DOHH2 (cell line): ENCODE data around the gene KIF23.

Experiments
- EZH2phosphoT487 ChIP-seq: fragments of 200-600 bp; sonication (generic); IDR thresholded peaks from 2 replicates; pipeline ENCODE4 v1.6.1; 2017; ENCODE audit warnings: borderline replicate concordance, mild to moderate bottlenecking, antibody characterized with exemption, low read length, moderate library complexity, mixed read lengths
- TF ChIP-seq, protein P1 (sequence below): fragments of 200-600 bp; sonication (generic); IDR thresholded peaks from one replicate; pipeline ENCODE4 v1.5.1; 2014; ENCODE audit warnings: antibody characterized with exemption, mild to moderate bottlenecking, low read depth, low read length; ENCODE audit not compliant: poor library complexity, severe bottlenecking

DNA sequence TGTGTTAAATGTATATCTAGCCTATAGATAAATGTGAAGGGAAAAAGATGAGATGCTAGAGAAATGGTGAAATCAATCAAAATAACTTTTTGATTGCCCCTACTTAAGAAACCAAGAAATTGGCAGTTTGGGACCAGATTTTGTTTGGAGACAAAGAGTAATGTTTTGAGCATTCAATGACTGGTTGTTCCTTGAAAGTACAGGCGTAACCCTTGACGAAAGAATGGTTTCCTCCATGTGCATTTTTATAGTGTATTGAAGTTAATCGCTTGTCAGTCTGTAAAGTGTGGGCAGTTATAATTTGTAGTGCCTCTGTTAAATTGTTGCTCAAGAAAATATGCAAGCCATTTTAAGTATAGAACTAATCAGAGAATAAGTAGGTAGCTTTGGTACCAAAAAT is 1.2 kb downstream of the KIF23 start:
- TF ChIP-seq, protein P1, sequence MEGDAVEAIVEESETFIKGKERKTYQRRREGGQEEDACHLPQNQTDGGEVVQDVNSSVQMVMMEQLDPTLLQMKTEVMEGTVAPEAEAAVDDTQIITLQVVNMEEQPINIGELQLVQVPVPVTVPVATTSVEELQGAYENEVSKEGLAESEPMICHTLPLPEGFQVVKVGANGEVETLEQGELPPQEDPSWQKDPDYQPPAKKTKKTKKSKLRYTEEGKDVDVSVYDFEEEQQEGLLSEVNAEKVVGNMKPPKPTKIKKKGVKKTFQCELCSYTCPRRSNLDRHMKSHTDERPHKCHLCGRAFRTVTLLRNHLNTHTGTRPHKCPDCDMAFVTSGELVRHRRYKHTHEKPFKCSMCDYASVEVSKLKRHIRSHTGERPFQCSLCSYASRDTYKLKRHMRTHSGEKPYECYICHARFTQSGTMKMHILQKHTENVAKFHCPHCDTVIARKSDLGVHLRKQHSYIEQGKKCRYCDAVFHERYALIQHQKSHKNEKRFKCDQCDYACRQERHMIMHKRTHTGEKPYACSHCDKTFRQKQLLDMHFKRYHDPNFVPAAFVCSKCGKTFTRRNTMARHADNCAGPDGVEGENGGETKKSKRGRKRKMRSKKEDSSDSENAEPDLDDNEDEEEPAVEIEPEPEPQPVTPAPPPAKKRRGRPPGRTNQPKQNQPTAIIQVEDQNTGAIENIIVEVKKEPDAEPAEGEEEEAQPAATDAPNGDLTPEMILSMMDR = no peak
- no peak for TF ChIP-seq EZH2phosphoT487
